BE2C (cell line): ENCODE measurements around the gene HERC6.

Experiments used
- DNase-seq: peaks from one replicate; pipeline ENCODE4 v3.0.0-alpha.2; 2020
- H3K27me3 ChIP-seq: fragments of 250-450 bp; sonication (Bioruptor Pico); 2 replicates; pipeline ENCODE4 v1.5.1; 2020; ENCODE audit warnings: mild to moderate bottlenecking
- H3K36me3 ChIP-seq: fragments of 250-450 bp; sonication (Bioruptor Pico); 2 replicates; pipeline ENCODE4 v1.5.1; 2020; ENCODE audit warnings: mild to moderate bottlenecking
- H3K4me1 ChIP-seq: fragments of 250-450 bp; sonication (Bioruptor Pico); 2 replicates; pipeline ENCODE4 v1.5.1; 2020
- H3K4me3 ChIP-seq: 2 replicates; pipeline ENCODE4 v1.5.1; 2011; ENCODE audit warnings: low read depth, low read length
- H3K9me3 ChIP-seq: fragments of 250-450 bp; sonication (Bioruptor Pico); 2 replicates; pipeline ENCODE4 v1.5.1; 2020
- CTCF ChIP-seq: IDR thresholded peaks from 2 replicates; pipeline ENCODE4 v1.5.1; 2012; ENCODE audit warnings: mild to moderate bottlenecking, low read depth, low read length

HERC6 gene

GRCh38 chr4:88381123-88381522, 2.5 kb downstream of the HERC6 start:
- no peaks in the 10 kb centered on the region for H3K4me1 ChIP-seq
- H3K27me3 ChIP-seq, result peaks cover 15% of the 10 kb centered on the region
- DNase-seq, result no peak
- TF ChIP-seq CTCF, result no peak
- no peaks in the 10 kb centered on the region for H3K36me3 ChIP-seq
- H3K9me3 ChIP-seq, result no peaks in the 10 kb centered on the region
- H3K4me3 ChIP-seq, result no peak overlapping the region

GRCh38 chr4:88382621-88383020, 4.0 kb downstream of the HERC6 start:
- Histone ChIP-seq H3K4me1 (no peaks in the 10 kb centered on the region), H3K36me3 (no peaks in the 10 kb centered on the region), H3K4me3 (no peak overlapping the region), H3K9me3 (no peaks in the 10 kb centered on the region), H3K27me3 (peaks cover 15% of the 10 kb centered on the region)
- TF ChIP-seq CTCF, result no peak
- no peak for DNase-seq

DNA sequence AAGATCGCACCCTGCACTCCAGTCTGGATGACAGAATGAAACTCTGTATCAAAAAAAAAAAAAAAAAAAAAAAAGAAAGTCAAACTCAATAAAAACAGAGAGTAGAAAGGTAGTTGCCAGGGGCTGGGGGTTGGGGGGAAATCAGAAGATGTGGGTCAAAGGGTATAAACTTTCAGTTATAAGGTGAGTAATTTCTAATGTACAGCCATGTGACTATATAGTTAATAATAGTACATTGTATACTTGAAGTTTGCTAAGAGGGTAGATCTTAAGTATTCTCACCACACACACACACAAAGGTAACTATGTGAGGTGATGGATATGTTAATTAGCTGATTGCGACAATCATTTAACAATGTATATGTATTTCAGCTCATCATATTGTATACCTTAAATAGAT, 11.5 kb downstream of the HERC6 start:
- no peaks in the 10 kb centered on the region for H3K9me3 ChIP-seq
- no peaks in the 10 kb centered on the region for H3K36me3 ChIP-seq
- no peaks in the 10 kb centered on the region for H3K4me1 ChIP-seq
- no peak for DNase-seq
- TF ChIP-seq CTCF, result no peak
- no peaks in the 10 kb centered on the region for H3K27me3 ChIP-seq
- no peak overlapping the region for H3K4me3 ChIP-seq

DNA sequence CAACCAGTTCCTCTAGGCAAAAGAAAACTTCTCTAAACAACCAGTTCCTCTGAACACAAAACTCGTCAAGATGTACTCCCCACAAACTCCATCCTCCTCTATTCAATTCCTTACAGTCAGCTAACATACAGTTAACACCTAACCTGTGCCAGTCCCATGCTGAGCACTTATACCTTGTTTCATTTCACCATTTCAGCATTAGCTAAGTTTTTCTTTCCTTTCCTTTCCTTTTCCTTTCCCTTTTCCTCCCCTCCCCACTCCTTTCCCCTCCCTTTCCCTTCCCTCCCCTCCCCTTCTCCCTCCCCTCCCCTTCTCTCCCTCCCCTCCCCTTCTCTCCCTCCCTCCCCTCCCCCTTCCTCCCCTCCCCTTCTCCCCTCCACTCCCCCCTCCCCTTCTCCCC, 13.1 kb downstream of the HERC6 start:
- TF ChIP-seq CTCF, result no peak
- no peak for DNase-seq
- H3K27me3 ChIP-seq, result no peaks in the 10 kb centered on the region
- no peak overlapping the region for H3K4me3 ChIP-seq
- no peaks in the 10 kb centered on the region for H3K4me1 ChIP-seq
- H3K9me3 ChIP-seq, result no peaks in the 10 kb centered on the region
- no peaks in the 10 kb centered on the region for H3K36me3 ChIP-seq

DNA sequence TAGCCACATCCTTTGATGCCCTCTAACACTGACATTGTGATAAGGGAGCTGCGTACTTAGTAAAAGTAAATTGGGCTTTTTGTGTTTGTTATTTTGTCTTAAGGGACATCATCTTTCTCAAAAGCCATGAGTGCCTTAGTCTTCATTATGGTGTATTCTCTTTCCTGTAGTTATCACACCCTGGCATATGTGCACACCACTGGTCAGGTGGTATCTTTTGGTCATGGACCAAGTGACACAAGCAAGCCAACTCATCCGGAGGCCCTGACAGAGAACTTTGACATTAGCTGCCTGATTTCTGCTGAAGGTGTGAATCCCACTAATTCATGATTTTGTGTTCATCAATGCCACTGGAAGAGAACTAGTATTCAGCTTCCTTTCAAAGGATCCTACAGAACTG, 18.0 kb downstream of the HERC6 start:
- Histone ChIP-seq H3K36me3 (no peaks in the 10 kb centered on the region), H3K9me3 (no peaks in the 10 kb centered on the region), H3K4me3 (no peak overlapping the region), H3K27me3 (no peaks in the 10 kb centered on the region), H3K4me1 (no peaks in the 10 kb centered on the region)
- TF ChIP-seq CTCF, result no peak
- no peak for DNase-seq

DNA sequence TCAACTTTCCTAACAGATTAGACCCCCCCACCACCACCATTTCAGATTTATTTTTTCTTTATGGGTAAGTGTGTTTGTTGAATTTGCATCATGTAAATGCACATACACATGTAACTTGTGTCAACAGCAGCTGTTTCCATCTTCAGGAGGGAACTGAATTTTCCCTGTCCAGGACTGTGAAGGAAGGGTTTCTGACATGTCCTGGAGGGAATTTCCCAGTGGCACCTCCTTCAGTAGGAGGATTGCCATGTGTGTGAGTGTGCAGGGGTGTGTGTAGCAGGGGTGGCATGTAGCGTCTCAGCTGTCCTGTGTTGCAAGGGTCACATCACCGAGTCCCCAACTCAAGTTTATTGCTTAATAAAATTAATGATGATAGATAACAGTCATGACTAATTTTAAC, 19.7 kb downstream of the HERC6 start:
- no peak for DNase-seq
- no peak overlapping the region for H3K4me3 ChIP-seq
- no peaks in the 10 kb centered on the region for H3K27me3 ChIP-seq
- no peaks in the 10 kb centered on the region for H3K9me3 ChIP-seq
- H3K4me1 ChIP-seq, result no peaks in the 10 kb centered on the region
- TF ChIP-seq CTCF, result no peak
- H3K36me3 ChIP-seq, result no peaks in the 10 kb centered on the region
